ENCODE results near the gene KCNK4.
A peak's percentile ranks its signal among the peaks of the same experiment; 100 is the strongest.

- TF ChIP-seq POLR2A (IDR thresholded peaks at IDR 0.05), result no peak
- peak in 2 of 4 donors; percentile 0 to 35 for TF ChIP-seq POLR2AphosphoS5 (IDR thresholded peaks at IDR 0.05)
- TF ChIP-seq, protein P1, sequence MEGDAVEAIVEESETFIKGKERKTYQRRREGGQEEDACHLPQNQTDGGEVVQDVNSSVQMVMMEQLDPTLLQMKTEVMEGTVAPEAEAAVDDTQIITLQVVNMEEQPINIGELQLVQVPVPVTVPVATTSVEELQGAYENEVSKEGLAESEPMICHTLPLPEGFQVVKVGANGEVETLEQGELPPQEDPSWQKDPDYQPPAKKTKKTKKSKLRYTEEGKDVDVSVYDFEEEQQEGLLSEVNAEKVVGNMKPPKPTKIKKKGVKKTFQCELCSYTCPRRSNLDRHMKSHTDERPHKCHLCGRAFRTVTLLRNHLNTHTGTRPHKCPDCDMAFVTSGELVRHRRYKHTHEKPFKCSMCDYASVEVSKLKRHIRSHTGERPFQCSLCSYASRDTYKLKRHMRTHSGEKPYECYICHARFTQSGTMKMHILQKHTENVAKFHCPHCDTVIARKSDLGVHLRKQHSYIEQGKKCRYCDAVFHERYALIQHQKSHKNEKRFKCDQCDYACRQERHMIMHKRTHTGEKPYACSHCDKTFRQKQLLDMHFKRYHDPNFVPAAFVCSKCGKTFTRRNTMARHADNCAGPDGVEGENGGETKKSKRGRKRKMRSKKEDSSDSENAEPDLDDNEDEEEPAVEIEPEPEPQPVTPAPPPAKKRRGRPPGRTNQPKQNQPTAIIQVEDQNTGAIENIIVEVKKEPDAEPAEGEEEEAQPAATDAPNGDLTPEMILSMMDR (IDR thresholded peaks at IDR 0.05), result no peak
- no peak for TF ChIP-seq EP300 (IDR thresholded peaks at IDR 0.05)
Measured at GRCh38 chr11:64268893-64269539, 22.1 kb upstream of the KCNK4 start.
